Caco-2 (cell line): ENCODE measurements around the gene HGFAC. TPM values are rescaled to one million over a fixed set of nuclear protein-coding genes. Genes with fewer than 3 reads are reported as not detected.

Source experiments
- BruUV-seq: library from RNA; stranded (reverse); fragments of 400-500 nt; replicated peaks from 2 replicates; lab custom pipeline; 2021; lab: Mats Ljungman, UMichigan
- CTCF ChIA-PET: fragments of 300-600 bp; sonication (Branson Sonifier 250); formaldehyde crosslinking; loops from one replicate; lab custom pipeline; 2022; ENCODE audit warnings: antibody characterized with exemption; lab: Charles Lee
- POLR2A ChIA-PET: fragments of 300-600 bp; sonication (Branson Sonifier 250); formaldehyde crosslinking; loops from one replicate; lab custom pipeline; 2022; ENCODE audit warnings: antibody characterized with exemption; lab: Charles Lee
- DNase-seq, 2 experiments: peaks; one replicate each; pipeline versions ENCODE4 v3.0.0 to v3.0.0-alpha.2; 2020 to 2022
- H3K27me3 ChIP-seq: replicated peaks from 2 replicates; pipeline ENCODE4 v1.6.0; 2011; ENCODE audit warnings: low read length; ENCODE audit not compliant: control insufficient read depth, insufficient read depth
- H3K36me3 ChIP-seq: 2 replicates; pipeline ENCODE4 v1.5.1; 2011; ENCODE audit warnings: low read length; ENCODE audit not compliant: control insufficient read depth, insufficient read depth
- H3K4me1 ChIP-seq: fragments of 250-450 bp; sonication (Bioruptor Pico); 2 replicates; pipeline ENCODE4 v1.5.1; 2020; ENCODE audit warnings: mild to moderate bottlenecking
- H3K4me3 ChIP-seq: 2 replicates; pipeline ENCODE4 v1.5.1; 2011; ENCODE audit warnings: low read depth, mild to moderate bottlenecking, control low read depth, low read length
- H3K9me3 ChIP-seq: fragments of 250-450 bp; sonication (Bioruptor Pico); 2 replicates; pipeline ENCODE4 v1.5.1; 2020; ENCODE audit warnings: mild to moderate bottlenecking, moderate library complexity
- H3K27ac Mint-ChIP-seq: one replicate; pipeline ENCODE4 v1.8.0; 2022; ENCODE audit warnings: mixed read lengths; ENCODE audit not compliant: unreplicated experiment
- H3K27me3 Mint-ChIP-seq: one replicate; pipeline ENCODE4 v1.8.0; 2022; ENCODE audit warnings: mixed read lengths; ENCODE audit not compliant: insufficient read depth, unreplicated experiment
- H3K36me3 Mint-ChIP-seq: one replicate; pipeline ENCODE4 v1.8.0; 2022; ENCODE audit warnings: mild to moderate bottlenecking, mixed read lengths; ENCODE audit not compliant: insufficient read depth, unreplicated experiment
- H3K4me1 Mint-ChIP-seq: one replicate; pipeline ENCODE4 v1.8.0; 2022; ENCODE audit warnings: low read depth, mixed read lengths; ENCODE audit not compliant: unreplicated experiment
- H3K4me3 Mint-ChIP-seq: one replicate; pipeline ENCODE4 v1.8.0; 2022; ENCODE audit warnings: mild to moderate bottlenecking, moderate library complexity, mixed read lengths; ENCODE audit not compliant: unreplicated experiment
- H3K9me3 Mint-ChIP-seq: one replicate; pipeline ENCODE4 v1.8.0; 2022; ENCODE audit warnings: mixed read lengths; ENCODE audit not compliant: unreplicated experiment
- intact Hi-C: fragments of 100-400 bp; cut with micrococcal nuclease; formaldehyde crosslinking; loops from one replicate; pipeline ENCODE4 v1.10.0; 2022; ENCODE audit not compliant: unreplicated experiment
- total RNA-seq: library from RNA; stranded (reverse); gene quantifications from 2 replicates; pipeline ENCODE4 v1.2.3, GENCODE V29; 2022
- TF ChIP-seq, protein P1 (sequence below), 2 experiments: fragments of 200-600 bp in 1 of 2; IDR thresholded peaks; 1 replicate in 1 of 2; 2 replicates in 1 of 2; pipeline versions ENCODE4 v1.5.1 to v1.8.0; 2011 to 2022; ENCODE audit warnings: antibody characterized with exemption in 1 of 2, control low read depth in 1 of 2, inconsistent platforms in 1 of 2, low read depth in 1 of 2, low read length in 1 of 2, mild to moderate bottlenecking in 1 of 2, moderate library complexity in 1 of 2; ENCODE audit not compliant: insufficient read depth in 1 of 2, severe bottlenecking in 1 of 2, unreplicated experiment in 1 of 2

The HGFAC gene
- total RNA-seq, 1 experiment from 2014 or later: 0.48 TPM

DNA sequence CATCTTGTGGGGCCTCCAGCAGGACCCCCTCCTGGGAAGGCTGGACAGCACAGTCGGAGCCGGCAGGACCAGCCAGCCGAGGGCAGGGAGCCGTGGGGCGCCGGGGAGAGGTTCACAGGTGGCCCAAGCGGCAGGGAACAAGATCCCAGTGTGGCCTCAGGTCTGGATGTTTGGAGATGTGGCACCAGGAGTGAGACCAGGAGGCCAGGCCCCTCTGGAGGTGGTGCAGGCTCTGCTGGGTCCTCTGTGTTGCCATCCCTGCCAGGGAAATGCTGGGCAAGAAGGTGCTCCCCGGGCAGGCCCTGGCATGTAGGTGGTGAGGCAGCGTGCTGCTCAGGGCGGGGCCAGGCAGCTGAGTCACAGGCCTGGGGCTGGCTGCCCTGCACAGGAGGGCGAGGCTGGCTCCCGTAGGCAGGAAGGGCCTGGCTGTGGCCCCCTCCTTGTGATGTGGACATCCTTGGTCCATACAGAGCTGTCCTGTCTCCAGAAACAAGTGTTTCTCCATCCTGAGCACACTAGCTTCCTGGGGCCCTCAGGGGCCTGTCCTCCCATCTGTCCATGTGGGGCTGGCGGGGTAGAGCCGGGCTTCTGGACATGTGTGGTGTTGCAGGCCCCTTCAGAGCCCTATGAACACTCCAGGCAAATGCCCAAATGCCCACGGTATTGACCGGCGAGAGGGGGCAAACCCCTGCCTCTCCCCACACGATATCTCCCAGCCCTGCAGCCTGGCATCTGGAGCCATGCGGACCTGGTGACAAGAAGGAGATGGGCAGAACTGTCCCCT lies 4.8 kb upstream of the HGFAC start:
- H3K4me1 Mint-ChIP-seq: no peaks in the 10 kb centered on the region
- no peaks in the 10 kb centered on the region for H3K9me3 Mint-ChIP-seq
- H3K27me3 ChIP-seq: no peaks in the 10 kb centered on the region
- H3K9me3 ChIP-seq: no peaks in the 10 kb centered on the region
- H3K36me3 Mint-ChIP-seq: no peaks in the 10 kb centered on the region
- POLR2A ChIA-PET: no interaction called here
- H3K4me3 Mint-ChIP-seq: no peak overlapping the region
- H3K4me3 ChIP-seq: no peak overlapping the region
- H3K27me3 Mint-ChIP-seq: no peaks in the 10 kb centered on the region
- DNase-seq: no peak
- CTCF ChIA-PET: no interaction called here
- TF ChIP-seq, protein P1, sequence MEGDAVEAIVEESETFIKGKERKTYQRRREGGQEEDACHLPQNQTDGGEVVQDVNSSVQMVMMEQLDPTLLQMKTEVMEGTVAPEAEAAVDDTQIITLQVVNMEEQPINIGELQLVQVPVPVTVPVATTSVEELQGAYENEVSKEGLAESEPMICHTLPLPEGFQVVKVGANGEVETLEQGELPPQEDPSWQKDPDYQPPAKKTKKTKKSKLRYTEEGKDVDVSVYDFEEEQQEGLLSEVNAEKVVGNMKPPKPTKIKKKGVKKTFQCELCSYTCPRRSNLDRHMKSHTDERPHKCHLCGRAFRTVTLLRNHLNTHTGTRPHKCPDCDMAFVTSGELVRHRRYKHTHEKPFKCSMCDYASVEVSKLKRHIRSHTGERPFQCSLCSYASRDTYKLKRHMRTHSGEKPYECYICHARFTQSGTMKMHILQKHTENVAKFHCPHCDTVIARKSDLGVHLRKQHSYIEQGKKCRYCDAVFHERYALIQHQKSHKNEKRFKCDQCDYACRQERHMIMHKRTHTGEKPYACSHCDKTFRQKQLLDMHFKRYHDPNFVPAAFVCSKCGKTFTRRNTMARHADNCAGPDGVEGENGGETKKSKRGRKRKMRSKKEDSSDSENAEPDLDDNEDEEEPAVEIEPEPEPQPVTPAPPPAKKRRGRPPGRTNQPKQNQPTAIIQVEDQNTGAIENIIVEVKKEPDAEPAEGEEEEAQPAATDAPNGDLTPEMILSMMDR (IDR thresholded peaks at IDR 0.05; ENCODE audit: insufficient read depth in 1 of 2, low read depth in 1 of 2, low read length in 1 of 2, severe bottlenecking in 1 of 2, unreplicated experiment in 1 of 2): no peak
- H3K36me3 ChIP-seq: no peaks in the 10 kb centered on the region
- BruUV-seq: no TSS peak
- intact Hi-C loops: no loop called here
- H3K27ac Mint-ChIP-seq: no peak overlapping the region
- H3K4me1 ChIP-seq: peaks cover 5% of the 10 kb centered on the region

DNA sequence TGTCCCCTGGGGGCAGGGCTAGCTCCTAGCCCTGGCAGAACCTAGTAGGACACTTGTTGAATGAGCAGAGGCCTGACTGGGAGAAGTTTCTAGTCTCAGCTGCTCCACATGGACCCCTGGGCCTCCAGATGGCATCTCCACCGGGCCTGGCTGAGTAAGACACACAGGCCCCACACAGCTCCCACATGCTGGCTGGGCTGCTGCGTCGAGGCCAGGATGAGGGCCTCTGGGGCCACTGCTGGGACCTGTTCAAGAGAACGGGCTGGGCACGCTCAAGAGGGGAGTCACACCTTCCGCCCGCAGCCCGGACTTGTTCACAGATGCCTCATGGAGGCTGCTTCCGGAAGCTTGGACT lies 4.2 kb upstream of the HGFAC start:
- Histone ChIP-seq H3K9me3 (no peaks in the 10 kb centered on the region), H3K4me3 (no peak overlapping the region), H3K27me3 (no peaks in the 10 kb centered on the region), H3K4me1 (peaks cover 11% of the 10 kb centered on the region), H3K36me3 (no peaks in the 10 kb centered on the region)
- no peaks in the 10 kb centered on the region for H3K4me1 Mint-ChIP-seq
- no peaks in the 10 kb centered on the region for H3K27me3 Mint-ChIP-seq
- TF ChIP-seq, protein P1 (IDR thresholded peaks at IDR 0.05; ENCODE audit: insufficient read depth in 1 of 2, low read depth in 1 of 2, low read length in 1 of 2, severe bottlenecking in 1 of 2, unreplicated experiment in 1 of 2): no peak
- H3K4me3 Mint-ChIP-seq: no peak overlapping the region
- no peak for DNase-seq
- CTCF ChIA-PET: no interaction called here
- no peaks in the 10 kb centered on the region for H3K36me3 Mint-ChIP-seq
- POLR2A ChIA-PET: no interaction called here
- H3K9me3 Mint-ChIP-seq: no peaks in the 10 kb centered on the region
- no peak overlapping the region for H3K27ac Mint-ChIP-seq
- no TSS peak for BruUV-seq
- intact Hi-C loops: no loop called here

DNA sequence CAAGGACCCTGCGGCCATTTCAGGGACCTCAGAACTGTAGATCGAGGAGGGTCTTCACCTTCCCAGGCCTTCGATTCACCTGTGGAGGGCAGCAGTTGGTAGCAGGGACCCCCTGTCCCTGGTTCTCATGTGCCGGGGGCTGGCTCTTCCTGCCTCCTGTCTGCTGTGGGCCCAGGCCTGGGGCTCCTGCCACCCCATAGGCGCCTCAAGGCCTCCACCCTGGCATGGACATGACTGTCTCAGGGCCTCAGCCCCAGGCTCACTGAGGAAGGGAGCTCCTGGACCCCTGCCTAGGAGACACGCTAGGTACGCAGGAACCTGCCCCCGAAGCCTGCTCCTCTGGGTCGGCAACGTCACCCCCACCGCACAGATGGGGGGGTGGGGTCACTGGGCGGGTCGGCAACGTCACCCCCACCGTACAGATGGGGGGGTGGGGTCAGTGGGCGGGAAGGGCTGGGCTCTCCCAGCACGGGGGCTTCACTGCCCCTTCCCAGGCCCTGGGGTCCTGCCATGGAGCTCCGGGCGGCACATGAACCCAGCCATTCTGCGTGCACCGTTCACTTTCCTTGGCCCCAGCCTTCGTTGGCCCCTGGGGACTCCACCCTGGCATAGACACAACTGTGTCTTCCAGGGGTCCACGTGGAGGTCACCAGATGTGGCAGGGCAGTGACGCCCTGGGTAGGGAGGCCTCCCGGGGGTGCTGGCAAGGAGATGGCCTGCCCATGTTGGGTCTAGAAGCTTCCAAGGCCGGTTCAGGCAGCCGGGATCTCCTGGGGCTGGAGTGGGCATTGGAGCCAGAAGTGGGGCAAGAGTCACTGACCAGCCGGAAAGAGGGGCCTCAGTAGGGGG lies 3.5 kb upstream of the HGFAC start:
- POLR2A ChIA-PET: interaction anchor here (0.5 kb wide), 1 partner anchor 47 kb away, joined by 3 read pairs; no protein-coding TSS in a partner anchor
- intact Hi-C loops: no loop called here
- H3K27ac Mint-ChIP-seq: no peak overlapping the region
- no peaks in the 10 kb centered on the region for H3K9me3 Mint-ChIP-seq
- Histone ChIP-seq H3K4me1 (peaks cover 17% of the 10 kb centered on the region), H3K27me3 (no peaks in the 10 kb centered on the region), H3K36me3 (no peaks in the 10 kb centered on the region), H3K4me3 (no peak overlapping the region), H3K9me3 (no peaks in the 10 kb centered on the region)
- no peaks in the 10 kb centered on the region for H3K4me1 Mint-ChIP-seq
- TF ChIP-seq, protein P1 (IDR thresholded peaks at IDR 0.05; ENCODE audit: insufficient read depth in 1 of 2, low read depth in 1 of 2, low read length in 1 of 2, severe bottlenecking in 1 of 2, unreplicated experiment in 1 of 2): no peak
- CTCF ChIA-PET: interaction anchor here (0.9 kb wide), 1 partner anchor 14 kb away, joined by 3 read pairs; no protein-coding TSS in a partner anchor
- no peak for DNase-seq
- BruUV-seq: no TSS peak
- no peaks in the 10 kb centered on the region for H3K36me3 Mint-ChIP-seq
- no peak overlapping the region for H3K4me3 Mint-ChIP-seq
- no peaks in the 10 kb centered on the region for H3K27me3 Mint-ChIP-seq
